Loucy (cell line): Measurements from ENCODE around the gene IFI6.

Experiments
- H2AFZ ChIP-seq: fragments of 200-600 bp; sonication (generic); 2 replicates; pipeline ENCODE4 v1.6.0; 2016; ENCODE audit warnings: antibody characterized with exemption, mild to moderate bottlenecking, low read length, moderate library complexity
- H3F3A ChIP-seq: fragments of 200-600 bp; 2 replicates; pipeline ENCODE4 v1.6.0; 2016; ENCODE audit warnings: antibody characterized with exemption, low read depth, mild to moderate bottlenecking
- H3K27me3 ChIP-seq: fragments of 200-600 bp; sonication (generic); 2 replicates; pipeline ENCODE4 v1.6.1; 2014; ENCODE audit warnings: low read length, mild to moderate bottlenecking; ENCODE audit not compliant: insufficient read depth, poor library complexity, severe bottlenecking
- H3K36me3 ChIP-seq: fragments of 200-600 bp; sonication (generic); 2 replicates; pipeline ENCODE4 v1.6.1; 2016; ENCODE audit warnings: low read length; ENCODE audit not compliant: insufficient read depth
- H3K4me1 ChIP-seq: fragments of 200-600 bp; sonication (generic); 2 replicates; pipeline ENCODE4 v1.5.1; 2014; ENCODE audit warnings: low read length, mild to moderate bottlenecking; ENCODE audit not compliant: insufficient read depth, poor library complexity, severe bottlenecking
- H3K4me2 ChIP-seq: fragments of 200-600 bp; sonication (generic); 2 replicates; pipeline ENCODE4 v1.6.0; 2014; ENCODE audit warnings: antibody characterized with exemption, low read length, low read depth, mild to moderate bottlenecking; ENCODE audit not compliant: poor library complexity, severe bottlenecking
- H3K4me3 ChIP-seq: fragments of 200-600 bp; sonication (generic); 2 replicates; pipeline ENCODE4 v1.5.1; 2014; ENCODE audit warnings: low read length, mild to moderate bottlenecking, mixed read lengths; ENCODE audit not compliant: poor library complexity, severe bottlenecking
- H3K79me2 ChIP-seq: fragments of 200-600 bp; sonication (generic); 2 replicates; pipeline ENCODE4 v1.6.1; 2014; ENCODE audit warnings: low read length; ENCODE audit not compliant: insufficient read depth
- H3K9ac ChIP-seq: fragments of 200-600 bp; sonication (generic); 2 replicates; pipeline ENCODE4 v1.6.0; 2014; ENCODE audit warnings: mild to moderate bottlenecking, low read depth, low read length, moderate library complexity; ENCODE audit not compliant: poor library complexity, severe bottlenecking
- H3K9me2 ChIP-seq: fragments of 200-600 bp; sonication (generic); replicated peaks from 2 replicates; pipeline ENCODE4 v1.6.1; 2016; ENCODE audit warnings: low read depth, low read length, mixed read lengths
- H3K9me3 ChIP-seq: fragments of 200-600 bp; sonication (generic); 2 replicates; pipeline ENCODE4 v1.6.1; 2014; ENCODE audit warnings: mild to moderate bottlenecking, antibody characterized with exemption, low read length, low read depth; ENCODE audit not compliant: insufficient read depth
- H4K20me1 ChIP-seq: fragments of 200-600 bp; sonication (generic); 2 replicates; pipeline ENCODE4 v1.6.0; 2014; ENCODE audit warnings: antibody characterized with exemption, low read length, mild to moderate bottlenecking; ENCODE audit not compliant: insufficient read depth, poor library complexity, severe bottlenecking
- EZH2phosphoT487 ChIP-seq: fragments of 200-600 bp; IDR thresholded peaks from 2 replicates; pipeline ENCODE4 v1.6.1; 2018; ENCODE audit warnings: antibody characterized with exemption, mild to moderate bottlenecking, moderate library complexity, borderline replicate concordance
- TF ChIP-seq, protein P1 (sequence below): fragments of 200-600 bp; sonication (generic); conservative IDR thresholded peaks from 2 replicates; pipeline ENCODE4 v1.5.1; 2014; ENCODE audit warnings: mild to moderate bottlenecking, antibody characterized with exemption, low read length

The IFI6 gene

DNA sequence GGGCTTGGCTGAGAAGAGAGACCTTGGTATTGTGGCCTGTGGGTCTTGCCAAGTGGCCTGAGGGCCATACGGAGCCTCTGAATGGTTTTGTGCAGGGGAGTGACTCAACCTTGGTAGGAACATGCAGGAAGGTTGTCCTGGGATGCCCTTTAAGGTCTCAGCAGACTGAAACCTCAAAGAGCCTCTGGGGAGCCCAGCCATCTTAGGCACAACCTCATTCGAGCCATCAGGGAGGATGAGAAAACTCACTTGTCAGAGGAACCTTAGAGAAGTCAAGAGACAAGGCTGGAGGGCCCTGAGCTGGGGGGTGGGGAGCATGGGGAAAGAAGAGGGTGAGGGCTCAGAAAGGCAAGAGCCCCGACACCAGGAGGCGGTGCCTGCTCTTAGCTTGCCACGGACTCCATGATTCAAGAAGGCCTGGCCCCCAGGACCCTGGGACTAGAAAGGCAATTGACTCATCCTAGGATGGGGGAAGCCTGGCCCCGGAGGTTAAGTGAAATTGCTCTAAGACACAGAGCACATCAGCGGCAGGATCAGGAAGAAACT lies 13.0 kb downstream of the IFI6 start:
- Histone ChIP-seq H3K4me3 (peak overlapping the region; percentile 80), H4K20me1 (no peaks in the 10 kb centered on the region), H3F3A (no peaks in the 10 kb centered on the region), H2AFZ (0 out of 2 replicates have a peak overlapping the region, but pooled peaks have one; percentile 16), H3K4me2 (peak overlapping the region; percentile 80), H3K27me3 (no peaks in the 10 kb centered on the region), H3K36me3 (no peaks in the 10 kb centered on the region), H3K9me3 (no peaks in the 10 kb centered on the region), H3K79me2 (peaks cover 10% of the 10 kb centered on the region; the same call in 1 of the 2 replicates), H3K4me1 (peaks cover 50% of the 10 kb centered on the region), H3K9me2 (no peaks in the 10 kb centered on the region), H3K9ac (peak overlapping the region; percentile 87)
- no peak for TF ChIP-seq EZH2phosphoT487
- TF ChIP-seq, protein P1, sequence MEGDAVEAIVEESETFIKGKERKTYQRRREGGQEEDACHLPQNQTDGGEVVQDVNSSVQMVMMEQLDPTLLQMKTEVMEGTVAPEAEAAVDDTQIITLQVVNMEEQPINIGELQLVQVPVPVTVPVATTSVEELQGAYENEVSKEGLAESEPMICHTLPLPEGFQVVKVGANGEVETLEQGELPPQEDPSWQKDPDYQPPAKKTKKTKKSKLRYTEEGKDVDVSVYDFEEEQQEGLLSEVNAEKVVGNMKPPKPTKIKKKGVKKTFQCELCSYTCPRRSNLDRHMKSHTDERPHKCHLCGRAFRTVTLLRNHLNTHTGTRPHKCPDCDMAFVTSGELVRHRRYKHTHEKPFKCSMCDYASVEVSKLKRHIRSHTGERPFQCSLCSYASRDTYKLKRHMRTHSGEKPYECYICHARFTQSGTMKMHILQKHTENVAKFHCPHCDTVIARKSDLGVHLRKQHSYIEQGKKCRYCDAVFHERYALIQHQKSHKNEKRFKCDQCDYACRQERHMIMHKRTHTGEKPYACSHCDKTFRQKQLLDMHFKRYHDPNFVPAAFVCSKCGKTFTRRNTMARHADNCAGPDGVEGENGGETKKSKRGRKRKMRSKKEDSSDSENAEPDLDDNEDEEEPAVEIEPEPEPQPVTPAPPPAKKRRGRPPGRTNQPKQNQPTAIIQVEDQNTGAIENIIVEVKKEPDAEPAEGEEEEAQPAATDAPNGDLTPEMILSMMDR: no peak

DNA sequence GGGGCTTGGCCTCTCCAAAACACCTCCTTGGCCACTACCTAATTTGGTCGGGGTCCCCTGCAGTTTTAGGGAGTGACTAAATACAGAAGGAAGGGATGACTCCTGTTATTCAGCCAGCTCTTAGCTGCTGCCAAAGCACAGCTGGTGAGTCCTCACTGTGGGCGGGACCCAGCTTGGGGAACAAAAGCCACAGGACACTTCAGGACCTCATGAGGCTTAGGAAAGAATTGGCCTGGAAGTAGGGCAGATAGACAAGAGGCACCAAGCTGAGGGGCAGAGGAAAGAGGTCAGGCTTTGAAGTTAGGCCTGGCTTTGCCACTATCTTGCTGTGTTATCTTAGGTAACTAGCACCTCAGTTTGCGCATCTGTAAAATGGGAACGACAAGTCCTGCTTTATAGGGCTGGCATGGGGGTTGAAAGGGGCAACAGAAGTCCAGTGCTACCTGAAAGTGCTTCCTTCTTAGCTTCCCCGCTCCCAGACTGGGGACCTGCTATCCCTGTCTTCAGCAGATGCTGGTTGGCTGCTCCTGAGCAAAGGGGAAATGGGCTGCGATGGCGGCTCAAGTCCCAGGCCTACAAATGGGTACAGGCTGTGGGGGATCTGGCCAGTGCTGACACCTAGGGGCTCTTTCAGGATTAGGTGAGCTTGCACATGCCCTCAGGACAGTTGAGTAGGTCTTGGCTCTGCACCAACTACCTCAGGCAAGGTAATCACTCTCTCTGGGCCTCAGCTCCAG lies 15.7 kb downstream of the IFI6 start:
- peak overlapping the region; percentile 32 for H3K9ac ChIP-seq
- no peaks in the 10 kb centered on the region for H3K27me3 ChIP-seq
- H3K9me2 ChIP-seq: no peaks in the 10 kb centered on the region
- TF ChIP-seq, protein P1: peak; percentile 49
- no peak for TF ChIP-seq EZH2phosphoT487
- no peak overlapping the region for H2AFZ ChIP-seq
- no peaks in the 10 kb centered on the region for H3F3A ChIP-seq
- no peaks in the 10 kb centered on the region for H3K36me3 ChIP-seq
- no peaks in the 10 kb centered on the region for H3K9me3 ChIP-seq
- H3K79me2 ChIP-seq: peaks cover 4% of the 10 kb centered on the region; the same call in 1 of the 2 replicates
- H4K20me1 ChIP-seq: no peaks in the 10 kb centered on the region
- no peak overlapping the region for H3K4me2 ChIP-seq
- no peak overlapping the region for H3K4me3 ChIP-seq
- H3K4me1 ChIP-seq: peaks cover 34% of the 10 kb centered on the region

DNA sequence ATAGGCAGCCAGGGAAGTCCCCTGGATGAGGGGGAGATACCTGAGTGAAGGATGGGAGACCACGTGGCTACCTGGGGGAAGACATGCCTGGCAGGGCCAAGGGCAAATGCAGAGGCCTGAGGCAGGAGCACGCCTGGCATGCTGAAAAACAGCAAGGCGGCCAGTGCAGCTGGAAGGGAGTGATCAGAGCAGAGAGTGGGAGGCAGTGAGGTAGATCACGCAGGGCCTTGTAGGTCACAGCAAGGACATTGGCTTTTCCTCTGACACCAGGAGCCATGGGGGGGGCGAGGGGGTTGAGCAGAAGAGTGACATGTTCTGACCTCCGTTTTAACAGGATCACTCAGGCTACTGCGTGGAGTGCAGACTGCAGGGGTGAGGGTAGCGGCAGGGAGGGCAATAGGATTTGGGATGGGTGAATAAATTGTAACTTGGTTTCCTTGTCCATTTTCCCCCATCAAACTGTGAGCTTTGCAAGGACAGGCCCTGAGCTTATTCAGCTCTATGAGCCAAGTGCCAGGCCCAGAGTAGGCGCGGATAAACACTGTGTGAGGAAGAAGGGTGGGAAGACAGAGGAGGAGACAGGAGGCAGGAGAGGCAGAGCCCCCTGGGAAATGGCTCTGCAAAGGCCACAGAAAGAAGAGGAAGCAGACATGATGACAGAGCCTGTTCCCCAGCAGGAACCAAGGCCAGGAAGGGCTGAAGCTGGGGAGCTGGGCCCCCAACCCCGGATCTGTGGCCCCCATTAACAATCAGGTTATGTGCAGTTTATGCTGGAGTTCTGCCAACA lies 16.6 kb downstream of the IFI6 start:
- Histone ChIP-seq H3K9ac (peak overlapping the region; percentile 32), H3K27me3 (no peaks in the 10 kb centered on the region), H3F3A (no peaks in the 10 kb centered on the region), H3K36me3 (no peaks in the 10 kb centered on the region), H3K4me2 (no peak overlapping the region), H3K9me2 (no peaks in the 10 kb centered on the region), H3K4me1 (peaks cover 33% of the 10 kb centered on the region), H3K79me2 (no peaks in the 10 kb centered on the region), H3K4me3 (no peak overlapping the region), H2AFZ (peak overlapping the region; percentile 50; the same call in 1 of the 2 replicates), H4K20me1 (no peaks in the 10 kb centered on the region), H3K9me3 (no peaks in the 10 kb centered on the region)
- TF ChIP-seq, protein P1: no peak
- TF ChIP-seq EZH2phosphoT487: no peak
